Bladder microvascular endothelial cell (primary cell): ENCODE data around the gene XYLT1. TPM values are rescaled to one million over a fixed set of nuclear protein-coding genes. Genes with fewer than 3 reads are reported as not detected.

Experiments
- total RNA-seq: library from RNA; depleted of rRNA; stranded (reverse); fragments of >200 nt; gene quantifications from 2 replicates; pipeline ENCODE4 v1.2.3, GENCODE V29; 2014

Gene XYLT1, protein sequence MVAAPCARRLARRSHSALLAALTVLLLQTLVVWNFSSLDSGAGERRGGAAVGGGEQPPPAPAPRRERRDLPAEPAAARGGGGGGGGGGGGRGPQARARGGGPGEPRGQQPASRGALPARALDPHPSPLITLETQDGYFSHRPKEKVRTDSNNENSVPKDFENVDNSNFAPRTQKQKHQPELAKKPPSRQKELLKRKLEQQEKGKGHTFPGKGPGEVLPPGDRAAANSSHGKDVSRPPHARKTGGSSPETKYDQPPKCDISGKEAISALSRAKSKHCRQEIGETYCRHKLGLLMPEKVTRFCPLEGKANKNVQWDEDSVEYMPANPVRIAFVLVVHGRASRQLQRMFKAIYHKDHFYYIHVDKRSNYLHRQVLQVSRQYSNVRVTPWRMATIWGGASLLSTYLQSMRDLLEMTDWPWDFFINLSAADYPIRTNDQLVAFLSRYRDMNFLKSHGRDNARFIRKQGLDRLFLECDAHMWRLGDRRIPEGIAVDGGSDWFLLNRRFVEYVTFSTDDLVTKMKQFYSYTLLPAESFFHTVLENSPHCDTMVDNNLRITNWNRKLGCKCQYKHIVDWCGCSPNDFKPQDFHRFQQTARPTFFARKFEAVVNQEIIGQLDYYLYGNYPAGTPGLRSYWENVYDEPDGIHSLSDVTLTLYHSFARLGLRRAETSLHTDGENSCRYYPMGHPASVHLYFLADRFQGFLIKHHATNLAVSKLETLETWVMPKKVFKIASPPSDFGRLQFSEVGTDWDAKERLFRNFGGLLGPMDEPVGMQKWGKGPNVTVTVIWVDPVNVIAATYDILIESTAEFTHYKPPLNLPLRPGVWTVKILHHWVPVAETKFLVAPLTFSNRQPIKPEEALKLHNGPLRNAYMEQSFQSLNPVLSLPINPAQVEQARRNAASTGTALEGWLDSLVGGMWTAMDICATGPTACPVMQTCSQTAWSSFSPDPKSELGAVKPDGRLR
- 0.65 and 1.2 TPM in 2 replicates for total RNA-seq

DNA sequence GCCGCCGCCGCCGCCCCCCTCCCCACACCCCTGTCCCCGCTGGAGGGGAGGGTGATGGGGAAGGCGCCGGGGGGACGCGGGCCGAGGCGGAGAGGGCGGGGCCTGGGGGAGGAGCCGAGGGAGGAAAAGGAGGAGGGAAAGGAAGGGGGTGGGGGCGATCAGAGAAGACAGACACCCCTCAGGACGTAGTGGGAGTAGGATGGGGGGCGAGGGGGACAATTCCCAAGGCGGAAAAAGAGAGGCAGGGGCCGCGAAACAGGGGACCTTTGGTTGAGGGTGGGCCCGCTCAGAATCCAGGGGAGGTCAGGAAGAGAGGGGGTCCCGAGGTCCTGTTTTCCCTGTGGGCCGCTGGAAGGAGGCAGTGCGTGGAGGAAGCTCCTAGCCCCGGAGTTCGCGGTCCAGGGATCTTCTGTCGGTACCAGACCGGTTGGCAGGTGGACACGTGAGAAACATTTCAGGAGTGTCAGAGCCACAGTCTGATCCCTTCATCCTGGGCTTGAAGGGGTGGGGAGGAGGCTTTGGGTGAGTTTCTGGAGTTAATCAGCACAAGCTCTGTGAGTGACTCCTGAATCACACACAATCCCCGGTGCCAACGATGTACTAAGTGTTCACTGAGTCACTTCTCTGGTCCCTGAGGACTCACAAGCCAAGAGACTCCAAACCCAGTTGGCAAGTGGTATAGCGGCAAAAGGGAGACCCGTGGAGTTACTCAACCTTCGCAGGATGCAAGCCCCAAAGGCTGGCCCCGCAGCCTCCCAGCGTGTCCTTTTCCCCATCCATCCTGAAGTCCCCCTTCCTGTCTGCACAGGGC is at the start of gene XYLT1:
TSS of gene XYLT1 (minus strand) at position 53 of the 811 bp plus-strand sequence. CDS start 164 bp downstream, outside the sequence.

